ENCODE data around the gene PPP1R12B.

GRCh38 chr1:202397256-202397655, 48.8 kb downstream of the PPP1R12B start:
- TF ChIP-seq CTCF (IDR thresholded peaks at IDR 0.05), result no peak
- no peak for TF ChIP-seq POLR2AphosphoS5 (IDR thresholded peaks at IDR 0.05; ENCODE audit: low read depth, low read length)
- no peak for TF ChIP-seq SIN3A (IDR thresholded peaks at IDR 0.05; ENCODE audit: borderline replicate concordance, insufficient read depth, low read depth, low read length)
- no peak for TF ChIP-seq REST (IDR thresholded peaks at IDR 0.05; ENCODE audit: insufficient read depth in 1 of 2, low read depth in 2 of 2, low read length in 1 of 2)
- no peak for TF ChIP-seq TCF7L2 (IDR thresholded peaks at IDR 0.05; ENCODE audit: low read depth, low read length)

All from Panc1 (cell line).